Fibroblast of the aortic adventitia (primary cell): ENCODE results near the gene EMILIN2. TPM values are rescaled to one million over a fixed set of nuclear protein-coding genes. Genes with fewer than 3 reads are reported as not detected.
"Not testable (repeated sequence)": the region's sequence is repeated elsewhere in the genome, so short reads cannot be mapped to it uniquely, and the experiment has no call there.

Experiments used
- DNase-seq: peaks from one replicate; pipeline ENCODE4 v3.0.0-alpha.2; 2010; ENCODE audit warnings: low read depth
- H3K4me3 ChIP-seq: 2 replicates; pipeline ENCODE4 v1.5.1; 2011; ENCODE audit warnings: low read depth, mild to moderate bottlenecking, control low read depth, low read length, moderate library complexity
- CTCF ChIP-seq: IDR thresholded peaks from 2 replicates; pipeline ENCODE4 v1.5.1; 2011; ENCODE audit warnings: mild to moderate bottlenecking, low read length, control low read depth, inconsistent platforms; ENCODE audit not compliant: insufficient read depth
- total RNA-seq: library from RNA; depleted of rRNA; stranded (reverse); fragments of >200 nt; gene quantifications from 2 replicates; pipeline ENCODE4 v1.2.3, GENCODE V29; 2012; ENCODE audit warnings: low replicate concordance

Gene EMILIN2
- total RNA-seq, 1 donor: 11.2 TPM

- DNase-seq: peak; percentile 8
- H3K4me3 ChIP-seq: no peak overlapping the region
- TF ChIP-seq CTCF: no peak
Measured at GRCh38 chr18:2825613-2826175, 21.1 kb upstream of the EMILIN2 start.

- peak; percentile 88 for DNase-seq
- no peak for TF ChIP-seq CTCF
- no peak overlapping the region for H3K4me3 ChIP-seq
Measured at GRCh38 chr18:2826581-2826980, 20.2 kb upstream of the EMILIN2 start.

- DNase-seq: peak; percentile 68
- TF ChIP-seq CTCF: no peak
- no peak overlapping the region for H3K4me3 ChIP-seq
Measured at GRCh38 chr18:2827061-2827460, 19.7 kb upstream of the EMILIN2 start.

- not testable (repeated sequence) for DNase-seq, H3K4me3 ChIP-seq
Measured at GRCh38 chr18:2836118-2836517, 10.7 kb upstream of the EMILIN2 start.

- not testable (repeated sequence) for H3K4me3 ChIP-seq, DNase-seq
Measured at GRCh38 chr18:2837290-2837689, 9.5 kb upstream of the EMILIN2 start.

- no peak overlapping the region for H3K4me3 ChIP-seq
- no peak for TF ChIP-seq CTCF
- no peak for DNase-seq
Measured at GRCh38 chr18:2839202-2839601, 7.6 kb upstream of the EMILIN2 start.

GRCh38 chr18:2840521-2840920 is 6.3 kb upstream of the EMILIN2 start:
- no peak for DNase-seq
- no peak overlapping the region for H3K4me3 ChIP-seq
- TF ChIP-seq CTCF: no peak

GRCh38 chr18:2843146-2843545 is 3.7 kb upstream of the EMILIN2 start:
- H3K4me3 ChIP-seq: no peak overlapping the region
- no peak for TF ChIP-seq CTCF
- no peak for DNase-seq
